HG03060 (cell line): ENCODE measurements around the gene MRPS9.

Experiments used
- ATAC-seq: cut with Tn5 transposase; IDR thresholded peaks from one replicate; pipeline ENCODE4 v1.9.1; 2021; ENCODE audit warnings: low read depth, moderate number of reproducible peaks; ENCODE audit not compliant: unreplicated experiment

The MRPS9 gene

DNA sequence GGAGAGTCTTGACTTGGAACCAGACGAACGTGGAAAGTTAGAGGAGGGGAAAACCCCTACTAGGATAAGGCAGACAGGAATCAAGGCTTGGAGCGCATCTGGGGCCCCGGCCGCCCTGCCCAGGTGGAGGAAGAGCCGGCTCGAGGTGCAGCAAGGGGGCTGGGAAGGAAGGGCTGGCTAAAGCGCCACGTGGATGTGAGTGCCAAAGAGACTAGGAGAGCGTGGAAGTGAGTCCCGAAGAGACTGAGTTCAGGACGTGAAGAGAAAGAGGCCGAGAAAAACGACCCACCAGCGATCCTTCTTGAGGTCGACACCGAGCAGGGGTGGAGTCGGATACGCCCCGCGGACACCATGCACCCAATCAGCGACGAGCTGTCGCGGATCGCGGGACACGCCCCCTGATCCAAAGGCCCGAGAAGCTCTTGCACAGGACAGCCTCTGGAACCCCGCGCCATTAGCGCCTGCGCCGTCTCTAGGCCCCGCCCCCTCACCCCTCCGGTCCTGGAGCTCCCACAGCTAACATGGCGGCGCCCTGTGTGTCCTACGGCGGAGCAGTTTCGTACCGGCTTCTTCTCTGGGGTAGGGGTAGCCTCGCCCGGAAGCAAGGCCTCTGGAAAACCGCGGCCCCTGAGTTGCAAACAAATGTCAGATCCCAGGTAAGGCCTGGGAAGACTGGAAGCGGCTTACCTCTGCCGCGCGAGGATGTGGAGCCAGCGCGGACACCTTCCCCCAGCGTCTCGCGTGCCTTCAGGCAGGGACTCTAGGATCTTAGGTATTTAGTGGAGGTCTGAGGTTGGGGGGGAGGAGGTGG lies at the start of gene MRPS9:
MRPS9 (plus strand) TSS at position 498 of the 811 bp plus-strand sequence; CDS start at position 522, 24 bp downstream.
- peak; percentile 99 for ATAC-seq

GRCh38 chr2:105005181-105005951 lies 32.5 kb upstream of the MRPS9 start:
- no peak for ATAC-seq

- ATAC-seq: no peak
These were observed 30.5 kb upstream of the MRPS9 start for GRCh38 chr2:105007367-105007766.

DNA sequence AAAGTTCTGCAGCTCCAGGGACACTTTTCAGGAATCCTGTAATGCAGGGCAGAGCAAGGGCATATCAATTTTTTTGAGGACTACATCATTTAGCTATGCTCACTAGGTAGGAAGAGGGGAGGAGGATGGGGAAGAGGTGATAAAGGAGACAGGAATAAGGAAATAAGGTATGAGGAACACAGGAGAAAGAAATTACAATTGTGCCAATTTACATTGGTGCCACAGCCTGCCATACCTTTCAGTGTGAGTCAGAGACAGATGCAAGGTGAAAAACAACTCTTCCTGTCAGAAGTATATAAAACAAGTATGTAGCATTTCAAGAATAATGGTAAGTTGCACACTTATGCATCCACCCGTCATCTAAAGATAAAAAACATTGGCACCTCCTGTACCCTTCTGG lies 5.4 kb upstream of the MRPS9 start:
- ATAC-seq: no peak

- ATAC-seq: no peak
These were observed 3.7 kb upstream of the MRPS9 start for GRCh38 chr2:105034170-105034569.

DNA sequence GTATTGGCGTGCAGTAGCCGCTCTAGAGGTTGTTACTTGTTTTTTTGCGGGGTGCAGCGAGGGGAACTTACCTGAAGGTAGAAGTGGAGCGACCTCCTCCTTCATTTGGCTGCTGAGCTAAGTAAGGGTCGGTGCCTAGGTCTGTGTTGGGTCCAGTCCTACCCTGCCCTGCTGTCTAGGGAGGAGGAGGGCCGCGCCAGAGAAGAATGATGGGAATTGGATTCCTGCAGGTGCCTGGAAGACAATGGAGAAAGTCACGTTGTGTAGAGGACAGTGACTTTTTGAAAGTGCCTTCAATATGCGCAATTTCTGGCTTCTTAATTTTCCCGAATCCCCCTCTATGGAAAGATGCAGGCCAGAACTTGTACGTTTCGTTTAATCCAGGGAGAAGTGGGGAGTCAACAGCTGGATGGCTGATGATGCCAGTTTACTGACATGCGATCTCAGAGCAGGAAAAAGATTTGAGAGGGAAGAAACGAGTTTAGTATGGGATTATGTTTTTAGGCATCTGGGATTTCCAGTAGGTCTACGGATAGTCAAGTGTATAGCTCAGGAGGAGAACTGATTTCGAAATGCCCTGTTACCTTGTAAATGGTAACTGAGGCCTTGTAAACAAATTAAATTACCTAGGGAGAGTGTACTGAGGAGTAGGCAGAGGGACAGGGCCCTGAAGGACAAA lies 653 bp downstream of the MRPS9 start:
- no peak for ATAC-seq

DNA sequence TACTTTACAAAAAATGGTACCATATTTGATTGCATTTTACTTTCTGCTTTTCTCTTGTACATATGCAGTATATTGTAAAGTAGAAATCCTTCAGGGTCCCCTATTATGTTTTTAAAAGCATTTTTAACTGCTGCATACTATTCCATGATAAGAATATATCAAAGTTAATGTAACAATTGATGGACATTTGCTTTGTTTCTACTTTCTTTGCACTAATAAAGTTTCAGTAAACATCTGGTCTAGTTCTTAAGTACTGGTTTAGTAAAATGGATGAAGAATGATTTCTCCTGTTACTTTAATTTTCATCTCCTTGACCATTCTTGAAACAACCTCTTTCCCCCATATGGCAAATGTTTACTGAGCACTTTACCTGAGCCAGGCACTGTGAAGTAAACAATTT lies 1.7 kb downstream of the MRPS9 start:
- ATAC-seq: no peak

DNA sequence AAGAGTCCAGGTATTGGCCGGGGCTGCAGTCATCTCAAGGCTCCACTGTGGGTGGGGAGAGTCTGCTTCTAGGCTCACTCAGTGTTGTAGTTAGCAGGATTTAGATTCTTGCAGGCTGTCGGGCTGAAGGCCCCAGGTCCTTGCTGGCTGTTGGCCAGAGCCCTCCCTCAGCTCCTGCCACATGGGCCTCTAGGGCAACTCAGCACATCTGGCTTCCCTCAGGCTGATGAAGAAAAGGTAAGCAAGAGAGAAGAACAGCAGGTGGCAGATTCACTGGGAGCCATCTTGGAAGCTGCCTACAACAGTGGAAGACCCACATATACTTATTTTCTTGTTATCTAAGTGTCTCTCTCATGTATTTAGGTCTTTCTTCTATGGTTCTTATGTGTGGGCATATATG lies 4.3 kb downstream of the MRPS9 start:
- no peak for ATAC-seq

- ATAC-seq: no peak
These were observed 14.9 kb downstream of the MRPS9 start for GRCh38 chr2:105052773-105053172.

- no peak for ATAC-seq
These were observed 17.7 kb downstream of the MRPS9 start for GRCh38 chr2:105055613-105056012.

DNA sequence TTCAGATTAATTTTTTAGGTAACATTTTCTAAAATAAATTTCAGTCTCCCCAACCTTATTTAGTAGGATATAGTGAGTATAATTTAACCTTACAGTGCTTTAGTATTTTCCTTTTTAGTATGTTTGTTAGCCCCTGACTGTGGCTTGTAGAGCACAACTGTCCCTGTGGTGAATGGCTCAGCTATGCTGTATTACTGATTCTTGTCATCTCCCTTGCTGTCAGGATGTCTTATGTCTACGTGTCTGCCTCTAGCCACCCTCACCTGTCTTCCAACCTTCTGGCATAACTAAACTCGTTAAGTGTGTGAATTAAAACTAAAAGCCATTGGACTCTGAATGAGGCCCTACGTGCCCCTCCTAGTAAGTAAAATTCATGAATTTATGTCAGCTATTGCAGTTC lies 18.4 kb downstream of the MRPS9 start:
- ATAC-seq: no peak

DNA sequence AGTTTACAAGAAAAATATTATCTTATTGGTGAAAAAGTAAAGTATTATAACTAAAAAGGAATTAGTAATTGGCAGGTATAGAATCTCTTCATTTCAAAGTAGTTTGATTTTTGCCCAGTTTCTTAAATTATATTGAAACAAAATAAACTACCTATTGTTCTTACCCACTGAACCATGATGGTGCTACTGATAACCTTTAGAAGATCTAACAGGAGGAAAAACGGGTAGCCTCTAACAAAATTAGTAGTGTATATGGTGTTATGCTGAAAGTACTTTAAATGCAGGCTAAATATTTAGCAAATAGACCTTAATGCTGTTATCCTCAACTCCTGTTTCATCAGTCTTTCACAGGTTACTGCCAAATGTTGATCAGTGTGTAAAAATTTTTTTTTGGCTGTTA lies 19.1 kb downstream of the MRPS9 start:
- no peak for ATAC-seq

GRCh38 chr2:105061560-105061959 lies 23.7 kb downstream of the MRPS9 start:
- ATAC-seq: no peak

- no peak for ATAC-seq
These were observed 24.3 kb downstream of the MRPS9 start for GRCh38 chr2:105062158-105062557.

- ATAC-seq: no peak
These were observed 30.5 kb downstream of the MRPS9 start for GRCh38 chr2:105068387-105068786.

GRCh38 chr2:105068875-105069274 lies 31.0 kb downstream of the MRPS9 start:
- no peak for ATAC-seq

DNA sequence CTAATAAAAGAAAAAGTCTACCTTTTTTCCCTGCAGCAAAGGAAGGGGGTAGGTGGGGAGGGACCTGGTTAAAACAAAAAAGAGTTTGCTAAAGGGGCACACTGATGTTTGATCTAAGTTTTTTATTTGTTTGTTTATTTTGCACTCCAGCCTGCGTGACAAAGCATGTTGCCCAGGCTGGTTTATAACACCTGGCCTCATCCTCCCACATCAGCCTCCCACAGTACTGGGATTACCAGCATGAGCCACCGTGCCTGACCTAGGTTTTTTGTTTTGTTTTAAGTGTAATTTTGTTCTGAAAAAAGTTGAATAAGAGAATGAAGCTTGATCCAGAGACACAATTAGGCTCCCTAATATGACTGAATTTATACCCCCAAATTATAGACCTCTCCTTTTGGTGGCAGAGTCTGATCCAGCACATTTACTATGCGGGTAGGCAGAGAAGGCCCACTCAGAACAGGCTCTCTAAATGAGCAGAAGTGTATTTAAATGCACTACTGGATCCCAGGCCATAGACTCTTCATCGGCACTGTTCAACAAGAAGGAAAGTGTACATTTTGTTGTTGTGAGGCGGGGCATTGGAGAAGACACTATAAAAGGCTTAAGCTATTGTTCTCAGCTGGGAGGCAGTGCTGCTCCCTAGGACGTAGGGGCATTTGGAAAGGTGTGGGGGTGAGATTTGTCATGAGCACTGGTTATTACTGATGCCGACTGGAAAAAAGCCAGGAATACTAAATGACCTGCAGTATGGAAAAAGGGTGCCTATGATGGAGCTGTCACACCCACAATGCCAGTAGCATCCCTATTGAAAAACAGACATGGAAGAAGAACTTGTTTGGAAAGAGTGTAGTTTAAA lies 32.4 kb downstream of the MRPS9 start:
- ATAC-seq: no peak

DNA sequence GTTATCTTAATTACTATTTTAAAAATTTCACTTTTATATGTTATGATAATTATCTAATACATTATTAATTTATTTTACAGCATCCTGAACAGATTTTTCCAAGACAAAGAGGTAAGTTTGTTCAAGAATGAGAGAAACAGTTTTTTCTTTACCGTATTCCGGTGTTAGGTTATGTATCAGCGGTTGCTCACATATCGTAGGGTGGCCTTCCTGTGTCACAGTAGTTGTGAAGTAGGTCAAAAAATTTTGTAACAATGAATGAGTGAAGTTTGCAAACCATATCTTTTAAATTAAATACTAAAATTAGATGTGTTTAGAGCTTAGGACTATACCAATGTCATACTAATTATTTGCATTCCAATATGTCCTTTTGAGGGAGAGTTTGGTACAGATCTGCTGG lies 33.5 kb downstream of the MRPS9 start:
- no peak for ATAC-seq

DNA sequence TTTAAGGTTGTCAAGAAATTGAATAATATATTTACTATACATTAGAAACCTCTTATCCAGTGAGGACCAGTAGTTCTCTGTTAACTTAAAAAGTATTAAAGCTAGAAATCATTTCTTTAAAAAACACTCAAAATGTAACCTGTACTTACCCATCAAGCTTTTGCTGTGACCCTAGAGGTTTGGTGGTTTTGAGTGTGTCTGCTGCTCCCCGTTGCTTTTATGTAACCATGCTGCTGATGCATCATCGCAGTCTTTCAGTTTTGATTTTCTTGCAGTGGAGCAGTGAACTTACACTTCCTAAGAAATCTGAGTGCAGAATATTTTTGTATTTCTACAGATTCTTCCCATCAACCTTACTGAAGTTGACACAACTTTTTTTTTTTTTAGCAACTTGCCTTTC lies 34.2 kb downstream of the MRPS9 start:
- peak; percentile 52 for ATAC-seq

DNA sequence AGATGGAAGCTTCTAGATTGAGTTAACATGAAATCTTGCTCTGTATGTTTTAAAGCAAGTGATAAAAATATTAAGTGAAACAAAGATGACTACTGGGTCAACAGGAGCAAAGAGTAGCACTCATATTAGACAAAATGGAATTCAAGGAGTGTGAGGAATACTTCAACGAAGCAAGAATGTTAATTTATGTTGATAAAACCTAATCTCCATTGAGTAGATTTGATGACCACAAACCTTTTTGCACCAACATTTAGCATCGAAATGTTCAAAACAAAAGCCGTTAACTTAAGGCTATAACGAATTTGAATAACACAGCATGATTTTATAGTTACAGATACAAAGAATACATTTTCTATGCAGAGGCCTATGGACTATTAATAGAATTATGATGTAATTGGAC lies 35.7 kb downstream of the MRPS9 start:
- no peak for ATAC-seq
